ENCODE data around the gene HOXC6. TPM values are rescaled to one million over a fixed set of nuclear protein-coding genes. Genes with fewer than 3 reads are reported as not detected.

HOXC6 gene
- polyA plus RNA-seq, 1 donor = 13.6 TPM

GRCh38 chr12:54032086-54032619 lies 3.9 kb downstream of the HOXC6 start:
- WGBS (ENCODE audit: insufficient coverage, low lambda C conversion rate) = no CpG with 5 or more reads among the region's 6 CpGs
- peaks cover 45% of the 10 kb centered on the region for H3K4me1 ChIP-seq (ENCODE audit: control insufficient read depth, insufficient read depth, low read length)
- peak overlapping the region; percentile 72 for H3K27ac ChIP-seq (ENCODE audit: low read length)
- DNase-seq = no peak
- H3K4me3 ChIP-seq (ENCODE audit: low read length) = no peak overlapping the region
- peaks cover 71% of the 10 kb centered on the region for H3K27me3 ChIP-seq (ENCODE audit: control insufficient read depth, insufficient read depth, low read length)
- peaks cover 10% of the 10 kb centered on the region for H3K36me3 ChIP-seq (ENCODE audit: control insufficient read depth, insufficient read depth, low read length)
- H3K9me3 ChIP-seq (ENCODE audit: control insufficient read depth, low read depth, low read length) = peaks cover 20% of the 10 kb centered on the region

GRCh38 chr12:54032627-54033100 lies 4.4 kb downstream of the HOXC6 start, which contains the start of gene HOXC5:
TSS of gene HOXC5 (plus strand) at chr12:54033050. CDS start at chr12:54033123, 73 bp downstream.
- Histone ChIP-seq H3K27ac (ENCODE audit: low read length) (peak within 1 kb of the TSS; percentile 72), H3K4me1 (ENCODE audit: control insufficient read depth, insufficient read depth, low read length) (peaks cover 42% of the 10 kb centered on the region), H3K9me3 (ENCODE audit: control insufficient read depth, low read depth, low read length) (peaks cover 20% of the 10 kb centered on the region), H3K4me3 (ENCODE audit: low read length) (peak within 1 kb of the TSS; percentile 41), H3K27me3 (ENCODE audit: control insufficient read depth, insufficient read depth, low read length) (peaks cover 71% of the 10 kb centered on the region), H3K36me3 (ENCODE audit: control insufficient read depth, insufficient read depth, low read length) (peaks cover 10% of the 10 kb centered on the region)
- peak; percentile 69 to 70 for DNase-seq
- WGBS (ENCODE audit: insufficient coverage, low lambda C conversion rate) = no CpG with 5 or more reads among the region's 12 CpGs

GRCh38 chr12:54033106-54033979 lies 5.1 kb downstream of the HOXC6 start:
- H3K27ac ChIP-seq (ENCODE audit: low read length) = peak overlapping the region; percentile 69
- peaks cover 20% of the 10 kb centered on the region for H3K9me3 ChIP-seq (ENCODE audit: control insufficient read depth, low read depth, low read length)
- DNase-seq = peak in 1 of 2 donors; percentile 71
- H3K36me3 ChIP-seq (ENCODE audit: control insufficient read depth, insufficient read depth, low read length) = peaks cover 10% of the 10 kb centered on the region
- H3K4me1 ChIP-seq (ENCODE audit: control insufficient read depth, insufficient read depth, low read length) = peaks cover 41% of the 10 kb centered on the region
- 1% methylated on average over 7 of the region's 61 CpGs for WGBS (ENCODE audit: insufficient coverage, low lambda C conversion rate)
- H3K4me3 ChIP-seq (ENCODE audit: low read length) = peak overlapping the region; percentile 41
- peaks cover 74% of the 10 kb centered on the region for H3K27me3 ChIP-seq (ENCODE audit: control insufficient read depth, insufficient read depth, low read length)

- Histone ChIP-seq H3K27me3 (ENCODE audit: control insufficient read depth, insufficient read depth, low read length) (peaks cover 83% of the 10 kb centered on the region), H3K9me3 (ENCODE audit: control insufficient read depth, low read depth, low read length) (peaks cover 20% of the 10 kb centered on the region), H3K36me3 (ENCODE audit: control insufficient read depth, insufficient read depth, low read length) (peaks cover 10% of the 10 kb centered on the region), H3K27ac (ENCODE audit: low read length) (peak overlapping the region; percentile 69), H3K4me3 (ENCODE audit: low read length) (peak overlapping the region; percentile 41), H3K4me1 (ENCODE audit: control insufficient read depth, insufficient read depth, low read length) (peaks cover 37% of the 10 kb centered on the region)
- 60% methylated on average over 2 of the region's 57 CpGs for WGBS (ENCODE audit: insufficient coverage, low lambda C conversion rate)
- DNase-seq = no peak
Observed at GRCh38 chr12:54033980-54034784, 5.9 kb downstream of the HOXC6 start.

- Histone ChIP-seq H3K4me3 (ENCODE audit: low read length) (peak overlapping the region; percentile 41), H3K27ac (ENCODE audit: low read length) (no peak overlapping the region), H3K4me1 (ENCODE audit: control insufficient read depth, insufficient read depth, low read length) (peaks cover 37% of the 10 kb centered on the region), H3K27me3 (ENCODE audit: control insufficient read depth, insufficient read depth, low read length) (peaks cover 84% of the 10 kb centered on the region), H3K36me3 (ENCODE audit: control insufficient read depth, insufficient read depth, low read length) (peaks cover 8% of the 10 kb centered on the region), H3K9me3 (ENCODE audit: control insufficient read depth, low read depth, low read length) (peaks cover 16% of the 10 kb centered on the region)
- DNase-seq = no peak
- WGBS (ENCODE audit: insufficient coverage, low lambda C conversion rate) = no CpG with 5 or more reads among the region's 22 CpGs
Observed at GRCh38 chr12:54034785-54035310, 6.6 kb downstream of the HOXC6 start.

GRCh38 chr12:54035568-54036264 lies 7.5 kb downstream of the HOXC6 start:
- Histone ChIP-seq H3K36me3 (ENCODE audit: control insufficient read depth, insufficient read depth, low read length) (peaks cover 6% of the 10 kb centered on the region), H3K27ac (ENCODE audit: low read length) (no peak overlapping the region), H3K27me3 (ENCODE audit: control insufficient read depth, insufficient read depth, low read length) (peaks cover 89% of the 10 kb centered on the region), H3K9me3 (ENCODE audit: control insufficient read depth, low read depth, low read length) (peaks cover 13% of the 10 kb centered on the region), H3K4me1 (ENCODE audit: control insufficient read depth, insufficient read depth, low read length) (peaks cover 37% of the 10 kb centered on the region), H3K4me3 (ENCODE audit: low read length) (no peak overlapping the region)
- WGBS (ENCODE audit: insufficient coverage, low lambda C conversion rate) = no CpG with 5 or more reads among the region's 6 CpGs
- no peak for DNase-seq

GRCh38 chr12:54036620-54037359 lies 8.6 kb downstream of the HOXC6 start:
- H3K27me3 ChIP-seq (ENCODE audit: control insufficient read depth, insufficient read depth, low read length) = peaks cover 85% of the 10 kb centered on the region
- DNase-seq = no peak
- no CpG with 5 or more reads among the region's 14 CpGs for WGBS (ENCODE audit: insufficient coverage, low lambda C conversion rate)

GRCh38 chr12:54037360-54038283 lies 9.4 kb downstream of the HOXC6 start:
- Histone ChIP-seq H3K27ac (ENCODE audit: low read length) (peak overlapping the region; percentile 67), H3K36me3 (ENCODE audit: control insufficient read depth, insufficient read depth, low read length) (no peaks in the 10 kb centered on the region), H3K9me3 (ENCODE audit: control insufficient read depth, low read depth, low read length) (peaks cover 8% of the 10 kb centered on the region), H3K4me1 (ENCODE audit: control insufficient read depth, insufficient read depth, low read length) (peaks cover 37% of the 10 kb centered on the region), H3K4me3 (ENCODE audit: low read length) (peak overlapping the region; percentile 8), H3K27me3 (ENCODE audit: control insufficient read depth, insufficient read depth, low read length) (peaks cover 87% of the 10 kb centered on the region)
- WGBS (ENCODE audit: insufficient coverage, low lambda C conversion rate) = 80% methylated on average over 1 of the region's 14 CpGs
- no peak for DNase-seq

More at GRCh38 chr12:54036620-54037359, 8.6 kb downstream of the HOXC6 start:
- Histone ChIP-seq H3K36me3 (ENCODE audit: control insufficient read depth, insufficient read depth, low read length) (no peaks in the 10 kb centered on the region), H3K27ac (ENCODE audit: low read length) (no peak overlapping the region), H3K9me3 (ENCODE audit: control insufficient read depth, low read depth, low read length) (peaks cover 8% of the 10 kb centered on the region), H3K4me1 (ENCODE audit: control insufficient read depth, insufficient read depth, low read length) (peaks cover 37% of the 10 kb centered on the region), H3K4me3 (ENCODE audit: low read length) (no peak overlapping the region)
